ENCODE data around the gene SEPHS1. TPM values are rescaled to one million over a fixed set of nuclear protein-coding genes. Genes with fewer than 3 reads are reported as not detected.
A peak's percentile ranks its signal among the peaks of the same experiment; 100 is the strongest.
"Not testable (repeated sequence)": the region's sequence is repeated elsewhere in the genome, so short reads cannot be mapped to it uniquely, and the experiment has no call there.

The SEPHS1 gene
- polyA plus RNA-seq, 5 donors: 94.1 to 139 (median 112) TPM

GRCh38 chr10:13331646-13332045 lies 16.4 kb downstream of the SEPHS1 start:
- DNase-seq: no peak

GRCh38 chr10:13330980-13331379 lies 17.1 kb downstream of the SEPHS1 start:
- DNase-seq: not testable (repeated sequence)

GRCh38 chr10:13329565-13329964 lies 18.5 kb downstream of the SEPHS1 start:
- no peak for DNase-seq

GRCh38 chr10:13328613-13329012 lies 19.5 kb downstream of the SEPHS1 start:
- no peak for DNase-seq

GRCh38 chr10:13328126-13328525 lies 20.0 kb downstream of the SEPHS1 start:
- DNase-seq: no peak

GRCh38 chr10:13327534-13327933 lies 20.6 kb downstream of the SEPHS1 start:
- DNase-seq: no peak

- no peak for DNase-seq
Measured at GRCh38 chr10:13322615-13323148, 25.4 kb downstream of the SEPHS1 start.

- no peak for DNase-seq
Measured at GRCh38 chr10:13321576-13321975, 26.5 kb downstream of the SEPHS1 start.

GRCh38 chr10:13319166-13319565 lies 28.9 kb downstream of the SEPHS1 start:
- DNase-seq: no peak

GRCh38 chr10:13317474-13317873 lies 30.6 kb downstream of the SEPHS1 start:
- no peak for DNase-seq

GRCh38 chr10:13316635-13317311 lies 31.3 kb downstream of the SEPHS1 start:
- no peak for DNase-seq

GRCh38 chr10:13315361-13315760 lies 32.7 kb downstream of the SEPHS1 start:
- DNase-seq: no peak

- DNase-seq: no peak
Measured at GRCh38 chr10:13311177-13311575, 36.9 kb downstream of the SEPHS1 start.

GRCh38 chr10:13310518-13311176 lies 37.4 kb downstream of the SEPHS1 start:
- no peak for DNase-seq

- DNase-seq: no peak
Measured at GRCh38 chr10:13309792-13310191, 38.3 kb downstream of the SEPHS1 start.

- no peak for DNase-seq
Measured at GRCh38 chr10:13308096-13308495, 40.0 kb downstream of the SEPHS1 start.

- DNase-seq: no peak
Measured at GRCh38 chr10:13306103-13306502, 42.0 kb downstream of the SEPHS1 start.

- no peak for DNase-seq
Measured at GRCh38 chr10:13302821-13303555, 45.1 kb downstream of the SEPHS1 start.

GRCh38 chr10:13299437-13300287 lies 48.4 kb downstream of the SEPHS1 start, which contains the start of gene PHYH:
TSS of gene PHYH (minus strand) at chr10:13300064. CDS start at chr10:13300042, 22 bp downstream.
- DNase-seq: peak; percentile 89 to 90

GRCh38 chr10:13298748-13299436 lies 49.2 kb downstream of the SEPHS1 start:
- no peak for DNase-seq

GRCh38 chr10:13296476-13296875 lies 51.6 kb downstream of the SEPHS1 start:
- no peak for DNase-seq

Data from right lung (tissue), 5 donors.